WERI-Rb-1 (cell line): Measurements from ENCODE around the gene PPP2R3A.

Source experiments
- DNase-seq: peaks from one replicate; pipeline ENCODE4 v3.0.0-alpha.2; 2020
- H3K27ac ChIP-seq: fragments of 250-450 bp; sonication (Bioruptor Pico); 2 replicates; pipeline ENCODE4 v1.5.1; 2020; ENCODE audit warnings: mild to moderate bottlenecking, moderate library complexity
- H3K27me3 ChIP-seq: fragments of 250-450 bp; sonication (Bioruptor Pico); 2 replicates; pipeline ENCODE4 v1.5.1; 2021; ENCODE audit warnings: mild to moderate bottlenecking, low read depth, moderate library complexity; ENCODE audit not compliant: insufficient read depth, severe bottlenecking
- H3K36me3 ChIP-seq: fragments of 250-450 bp; sonication (Bioruptor Pico); 2 replicates; pipeline ENCODE4 v1.5.1; 2020; ENCODE audit warnings: mild to moderate bottlenecking, moderate library complexity
- H3K4me3 ChIP-seq: 2 replicates; pipeline ENCODE4 v1.5.1; 2011; ENCODE audit warnings: low read depth, mild to moderate bottlenecking, control low read depth, low read length
- H3K9me3 ChIP-seq: fragments of 250-450 bp; sonication (Bioruptor Pico); 2 replicates; pipeline ENCODE4 v1.5.1; 2021; ENCODE audit warnings: mild to moderate bottlenecking, moderate library complexity; ENCODE audit not compliant: severe bottlenecking
- TF ChIP-seq, protein P1 (sequence below): IDR thresholded peaks from 2 replicates; pipeline ENCODE4 v1.5.1; 2011; ENCODE audit warnings: low read depth, mild to moderate bottlenecking, control low read depth, inconsistent platforms, low read length

The PPP2R3A gene

DNA sequence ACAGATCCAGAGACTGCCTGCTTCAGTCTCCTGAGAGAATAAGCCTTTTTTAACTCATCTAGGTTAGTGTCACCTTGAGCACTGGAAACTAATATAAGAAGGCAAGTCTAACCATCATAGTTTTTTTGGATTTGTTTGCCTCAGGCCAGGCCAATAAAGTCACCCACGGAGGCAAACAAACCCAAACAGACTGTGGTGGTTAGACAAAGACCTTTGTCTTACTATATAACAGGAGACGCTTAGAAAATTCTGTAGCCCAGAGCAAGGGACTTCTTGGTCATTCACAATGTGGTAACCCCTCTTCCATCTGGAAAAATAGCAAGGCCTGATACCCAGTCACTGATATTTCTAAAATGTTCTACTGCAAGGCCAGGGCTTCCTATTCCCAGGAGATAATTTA lies 45.3 kb upstream of the PPP2R3A start:
- Histone ChIP-seq H3K4me3 (no peak overlapping the region), H3K36me3 (no peaks in the 10 kb centered on the region), H3K9me3 (no peaks in the 10 kb centered on the region), H3K27ac (no peak overlapping the region), H3K27me3 (no peaks in the 10 kb centered on the region)
- TF ChIP-seq, protein P1, sequence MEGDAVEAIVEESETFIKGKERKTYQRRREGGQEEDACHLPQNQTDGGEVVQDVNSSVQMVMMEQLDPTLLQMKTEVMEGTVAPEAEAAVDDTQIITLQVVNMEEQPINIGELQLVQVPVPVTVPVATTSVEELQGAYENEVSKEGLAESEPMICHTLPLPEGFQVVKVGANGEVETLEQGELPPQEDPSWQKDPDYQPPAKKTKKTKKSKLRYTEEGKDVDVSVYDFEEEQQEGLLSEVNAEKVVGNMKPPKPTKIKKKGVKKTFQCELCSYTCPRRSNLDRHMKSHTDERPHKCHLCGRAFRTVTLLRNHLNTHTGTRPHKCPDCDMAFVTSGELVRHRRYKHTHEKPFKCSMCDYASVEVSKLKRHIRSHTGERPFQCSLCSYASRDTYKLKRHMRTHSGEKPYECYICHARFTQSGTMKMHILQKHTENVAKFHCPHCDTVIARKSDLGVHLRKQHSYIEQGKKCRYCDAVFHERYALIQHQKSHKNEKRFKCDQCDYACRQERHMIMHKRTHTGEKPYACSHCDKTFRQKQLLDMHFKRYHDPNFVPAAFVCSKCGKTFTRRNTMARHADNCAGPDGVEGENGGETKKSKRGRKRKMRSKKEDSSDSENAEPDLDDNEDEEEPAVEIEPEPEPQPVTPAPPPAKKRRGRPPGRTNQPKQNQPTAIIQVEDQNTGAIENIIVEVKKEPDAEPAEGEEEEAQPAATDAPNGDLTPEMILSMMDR = no peak
- DNase-seq = no peak

DNA sequence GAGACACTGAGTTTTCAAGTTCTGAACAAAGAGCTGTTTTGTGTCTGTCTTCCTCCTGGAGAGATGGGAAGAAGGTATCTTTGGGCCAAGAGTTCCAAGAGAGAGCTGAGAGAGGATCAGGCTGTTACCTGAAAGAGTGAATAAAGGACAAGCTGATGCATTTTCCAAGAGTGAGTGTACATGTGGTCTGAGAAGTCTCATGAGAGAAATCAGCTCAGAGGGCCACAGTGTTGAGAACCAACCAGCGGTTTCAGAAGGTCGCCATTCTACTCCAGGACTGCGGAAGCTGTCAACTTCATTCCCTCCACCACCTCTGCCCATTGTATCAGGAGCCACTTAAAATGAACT lies 42.7 kb upstream of the PPP2R3A start:
- no peak overlapping the region for H3K27ac ChIP-seq
- no peaks in the 10 kb centered on the region for H3K9me3 ChIP-seq
- no peaks in the 10 kb centered on the region for H3K27me3 ChIP-seq
- TF ChIP-seq, protein P1 = no peak
- H3K36me3 ChIP-seq = no peaks in the 10 kb centered on the region
- H3K4me3 ChIP-seq = no peak overlapping the region
- DNase-seq = no peak

DNA sequence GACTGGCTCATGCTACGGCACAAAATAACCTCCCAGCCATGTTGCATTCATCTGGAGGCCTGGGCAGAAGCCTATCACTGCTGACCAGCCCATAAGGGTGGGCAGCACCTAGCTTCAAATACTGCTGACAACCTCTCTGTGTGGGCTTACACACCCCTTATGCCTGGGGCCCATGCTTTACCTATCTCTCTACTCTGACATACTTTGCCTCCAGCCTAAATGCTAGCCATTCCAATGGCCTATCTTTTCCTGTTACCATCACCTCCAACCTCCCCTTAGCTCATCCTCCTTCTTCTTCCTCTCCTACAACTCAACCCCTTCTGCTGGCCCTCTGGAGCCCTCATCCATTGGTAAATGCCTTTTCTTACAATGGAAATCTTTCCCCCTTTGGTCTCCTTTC lies 41.0 kb upstream of the PPP2R3A start:
- Histone ChIP-seq H3K4me3 (no peak overlapping the region), H3K27me3 (no peaks in the 10 kb centered on the region), H3K27ac (no peak overlapping the region), H3K36me3 (no peaks in the 10 kb centered on the region), H3K9me3 (no peaks in the 10 kb centered on the region)
- no peak for DNase-seq
- TF ChIP-seq, protein P1 = no peak

DNA sequence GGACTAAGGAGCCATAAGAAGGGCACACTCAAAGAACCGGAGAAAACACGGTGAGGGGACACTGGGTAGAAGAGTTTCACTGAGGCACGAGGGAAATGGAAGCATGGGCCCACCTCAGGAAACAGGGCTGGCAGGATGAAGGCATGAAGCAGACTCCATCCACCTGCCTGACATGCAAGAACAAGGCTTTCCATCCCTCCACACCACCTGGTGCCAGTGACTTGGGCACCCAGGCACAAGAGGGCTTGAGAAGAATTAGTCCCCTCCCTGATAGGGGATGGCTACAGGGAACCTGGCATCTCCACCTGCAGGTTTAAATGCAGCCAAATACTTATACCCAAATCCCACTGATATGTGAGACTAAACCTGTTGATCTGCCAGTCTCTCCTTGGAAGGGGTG lies 38.9 kb upstream of the PPP2R3A start:
- TF ChIP-seq, protein P1 = no peak
- H3K9me3 ChIP-seq = no peaks in the 10 kb centered on the region

DNA sequence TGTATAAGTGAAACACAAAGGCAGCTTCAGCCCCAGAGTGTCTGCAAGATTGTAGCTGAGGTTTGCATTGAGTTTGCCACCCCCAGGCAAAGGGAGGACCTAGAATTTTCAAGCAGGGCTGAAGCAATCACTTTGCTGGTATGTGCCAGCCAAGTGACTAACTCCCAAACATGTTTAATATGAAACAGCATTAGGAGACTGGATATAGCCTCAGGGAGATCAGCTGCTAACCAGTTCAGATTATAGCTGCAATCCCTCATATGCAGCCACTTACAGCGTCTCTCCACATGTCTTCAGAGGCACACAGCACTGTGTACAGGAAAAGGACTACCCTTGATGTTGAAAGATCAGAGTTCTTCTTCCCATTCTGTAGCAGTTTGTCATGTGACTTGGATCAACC lies 38.4 kb upstream of the PPP2R3A start:
- Histone ChIP-seq H3K36me3 (no peaks in the 10 kb centered on the region), H3K4me3 (no peak overlapping the region), H3K9me3 (no peaks in the 10 kb centered on the region), H3K27ac (no peak overlapping the region), H3K27me3 (no peaks in the 10 kb centered on the region)
- TF ChIP-seq, protein P1 = no peak
- no peak for DNase-seq

More for the DNA sequence above, 38.9 kb upstream of the PPP2R3A start:
- DNase-seq = no peak
- no peaks in the 10 kb centered on the region for H3K36me3 ChIP-seq
- no peak overlapping the region for H3K4me3 ChIP-seq
- no peak overlapping the region for H3K27ac ChIP-seq
- H3K27me3 ChIP-seq = no peaks in the 10 kb centered on the region

DNA sequence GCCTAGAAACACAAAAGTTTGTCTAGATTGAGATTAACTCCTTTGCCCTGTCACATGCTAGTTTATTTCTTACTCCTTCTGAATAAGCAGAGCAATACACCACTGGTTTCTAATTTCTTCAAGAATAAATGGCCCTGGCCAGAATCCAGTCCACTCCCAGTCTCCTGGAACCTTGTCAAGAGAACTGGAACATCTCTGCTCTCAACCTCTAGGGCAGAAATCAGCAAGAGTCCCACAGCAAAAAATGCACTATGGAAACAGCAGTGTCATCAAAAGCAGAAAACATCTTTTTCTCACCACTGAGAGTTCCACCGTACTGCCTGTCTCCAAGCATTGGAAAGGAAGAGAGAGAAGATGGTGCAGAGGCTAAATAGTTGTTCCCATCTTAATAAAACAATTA lies 35.9 kb upstream of the PPP2R3A start:
- Histone ChIP-seq H3K9me3 (no peaks in the 10 kb centered on the region), H3K27me3 (no peaks in the 10 kb centered on the region), H3K36me3 (no peaks in the 10 kb centered on the region), H3K4me3 (no peak overlapping the region), H3K27ac (no peak overlapping the region)
- TF ChIP-seq, protein P1 = no peak
- no peak for DNase-seq
